ENCODE data around the gene MPRIP. TPM values are rescaled to one million over a fixed set of nuclear protein-coding genes. Genes with fewer than 3 reads are reported as not detected.
"Not testable (repeated sequence)": the region's sequence is repeated elsewhere in the genome, so short reads cannot be mapped to it uniquely, and the experiment has no call there.

Gene MPRIP
- total RNA-seq, 1 donor from 2014 or later, result 275 TPM

GRCh38 chr17:17156107-17156506 is 113.8 kb downstream of the MPRIP start:
- TF ChIP-seq, protein P1, sequence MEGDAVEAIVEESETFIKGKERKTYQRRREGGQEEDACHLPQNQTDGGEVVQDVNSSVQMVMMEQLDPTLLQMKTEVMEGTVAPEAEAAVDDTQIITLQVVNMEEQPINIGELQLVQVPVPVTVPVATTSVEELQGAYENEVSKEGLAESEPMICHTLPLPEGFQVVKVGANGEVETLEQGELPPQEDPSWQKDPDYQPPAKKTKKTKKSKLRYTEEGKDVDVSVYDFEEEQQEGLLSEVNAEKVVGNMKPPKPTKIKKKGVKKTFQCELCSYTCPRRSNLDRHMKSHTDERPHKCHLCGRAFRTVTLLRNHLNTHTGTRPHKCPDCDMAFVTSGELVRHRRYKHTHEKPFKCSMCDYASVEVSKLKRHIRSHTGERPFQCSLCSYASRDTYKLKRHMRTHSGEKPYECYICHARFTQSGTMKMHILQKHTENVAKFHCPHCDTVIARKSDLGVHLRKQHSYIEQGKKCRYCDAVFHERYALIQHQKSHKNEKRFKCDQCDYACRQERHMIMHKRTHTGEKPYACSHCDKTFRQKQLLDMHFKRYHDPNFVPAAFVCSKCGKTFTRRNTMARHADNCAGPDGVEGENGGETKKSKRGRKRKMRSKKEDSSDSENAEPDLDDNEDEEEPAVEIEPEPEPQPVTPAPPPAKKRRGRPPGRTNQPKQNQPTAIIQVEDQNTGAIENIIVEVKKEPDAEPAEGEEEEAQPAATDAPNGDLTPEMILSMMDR (conservative IDR thresholded peaks at IDR 0.05), result no peak
- H3K9me3 Mint-ChIP-seq, result no peaks in the 10 kb centered on the region
- no peak for DNase-seq (ENCODE audit: extremely low spot score, unreplicated experiment)
- no peaks in the 10 kb centered on the region for H3K4me1 Mint-ChIP-seq (ENCODE audit: unreplicated experiment)
- no peaks in the 10 kb centered on the region for H3K27me3 Mint-ChIP-seq
- H3K4me3 Mint-ChIP-seq, result no peak overlapping the region
- peaks cover 3% of the 10 kb centered on the region for H3K36me3 Mint-ChIP-seq
- no peak overlapping the region for H3K27ac Mint-ChIP-seq

- H3K27ac Mint-ChIP-seq, result peak overlapping the region; percentile 51
- TF ChIP-seq, protein P1 (conservative IDR thresholded peaks at IDR 0.05), result no peak
- no peaks in the 10 kb centered on the region for H3K9me3 Mint-ChIP-seq
- H3K27me3 Mint-ChIP-seq, result no peaks in the 10 kb centered on the region
- H3K36me3 Mint-ChIP-seq, result peaks cover 5% of the 10 kb centered on the region
- no peak overlapping the region for H3K4me3 Mint-ChIP-seq
- no peaks in the 10 kb centered on the region for H3K4me1 Mint-ChIP-seq (ENCODE audit: unreplicated experiment)
- no peak for DNase-seq (ENCODE audit: extremely low spot score, unreplicated experiment)
Observed at GRCh38 chr17:17156511-17156910, 114.3 kb downstream of the MPRIP start.

GRCh38 chr17:17157041-17157440 is 114.8 kb downstream of the MPRIP start:
- peak overlapping the region; percentile 51 for H3K27ac Mint-ChIP-seq
- no peaks in the 10 kb centered on the region for H3K9me3 Mint-ChIP-seq
- no peaks in the 10 kb centered on the region for H3K27me3 Mint-ChIP-seq
- H3K4me1 Mint-ChIP-seq (ENCODE audit: unreplicated experiment), result no peaks in the 10 kb centered on the region
- no peak for DNase-seq (ENCODE audit: extremely low spot score, unreplicated experiment)
- H3K36me3 Mint-ChIP-seq, result peaks cover 9% of the 10 kb centered on the region
- H3K4me3 Mint-ChIP-seq, result no peak overlapping the region
- TF ChIP-seq, protein P1 (conservative IDR thresholded peaks at IDR 0.05), result no peak

DNA sequence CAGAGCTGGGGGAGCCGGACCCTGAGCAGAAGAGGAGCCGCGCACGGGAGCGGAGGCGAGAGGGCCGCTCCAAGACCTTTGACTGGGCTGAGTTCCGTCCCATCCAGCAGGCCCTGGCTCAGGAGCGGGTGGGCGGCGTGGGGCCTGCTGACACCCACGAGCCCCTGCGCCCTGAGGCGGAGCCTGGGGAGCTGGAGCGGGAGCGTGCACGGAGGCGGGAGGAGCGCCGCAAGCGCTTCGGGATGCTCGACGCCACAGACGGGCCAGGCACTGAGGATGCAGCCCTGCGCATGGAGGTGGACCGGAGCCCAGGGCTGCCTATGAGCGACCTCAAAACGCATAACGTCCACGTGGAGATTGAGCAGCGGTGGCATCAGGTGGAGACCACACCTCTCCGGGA is 116.2 kb downstream of the MPRIP start:
- not testable (repeated sequence) for H3K36me3 Mint-ChIP-seq; H3K4me3 Mint-ChIP-seq; H3K27me3 Mint-ChIP-seq; H3K4me1 Mint-ChIP-seq (ENCODE audit: unreplicated experiment); H3K27ac Mint-ChIP-seq; DNase-seq (ENCODE audit: extremely low spot score, unreplicated experiment); H3K9me3 Mint-ChIP-seq

DNA sequence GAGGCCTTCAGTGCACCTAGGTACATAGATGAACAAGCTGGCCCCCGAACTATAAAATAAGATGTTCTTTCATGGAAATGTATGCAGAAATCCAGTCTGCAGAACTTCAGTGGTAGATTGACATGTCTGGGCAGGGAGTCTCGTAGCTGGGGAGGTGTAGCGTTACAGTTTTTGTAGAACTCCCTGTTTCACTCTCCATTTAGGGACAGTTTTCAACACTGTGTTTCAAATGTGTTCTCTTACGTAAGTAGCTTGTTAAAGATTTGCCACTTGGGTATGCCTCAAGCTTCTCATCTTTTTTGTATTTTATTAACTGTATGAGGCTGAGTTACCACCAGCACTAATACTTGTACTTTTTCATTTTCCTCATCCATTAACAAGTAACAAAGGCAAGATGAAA is 117.3 kb downstream of the MPRIP start:
- no peak for DNase-seq (ENCODE audit: extremely low spot score, unreplicated experiment)
- H3K27ac Mint-ChIP-seq, result peak overlapping the region; percentile 12
- TF ChIP-seq, protein P1 (conservative IDR thresholded peaks at IDR 0.05), result no peak
- no peak overlapping the region for H3K4me3 Mint-ChIP-seq
- no peaks in the 10 kb centered on the region for H3K4me1 Mint-ChIP-seq (ENCODE audit: unreplicated experiment)
- no peaks in the 10 kb centered on the region for H3K27me3 Mint-ChIP-seq
- peaks cover 5% of the 10 kb centered on the region for H3K36me3 Mint-ChIP-seq
- H3K9me3 Mint-ChIP-seq, result no peaks in the 10 kb centered on the region

DNA sequence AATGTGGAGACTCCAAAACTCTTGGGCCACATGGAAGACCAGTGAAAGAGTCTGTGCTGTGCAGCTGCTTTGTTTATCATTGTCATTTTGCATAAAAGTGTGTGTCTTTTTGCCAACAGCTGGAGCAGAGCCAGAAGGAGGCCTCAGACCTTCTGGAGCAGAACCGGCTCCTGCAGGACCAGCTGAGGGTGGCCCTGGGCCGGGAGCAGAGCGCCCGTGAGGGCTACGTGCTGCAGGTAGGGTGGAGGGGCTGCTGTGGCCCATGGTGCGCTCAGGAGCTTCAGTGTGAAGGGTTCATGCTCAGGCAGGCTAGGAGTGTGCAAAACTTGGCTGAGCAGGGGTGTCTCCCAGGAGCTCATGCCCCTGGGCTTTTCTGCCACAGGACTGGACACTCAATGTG is 118.9 kb downstream of the MPRIP start:
- Mint-ChIP-seq H3K9me3 (no peaks in the 10 kb centered on the region), H3K36me3 (peaks cover 12% of the 10 kb centered on the region), H3K27me3 (no peaks in the 10 kb centered on the region), H3K4me1 (ENCODE audit: unreplicated experiment) (no peaks in the 10 kb centered on the region), H3K4me3 (no peak overlapping the region), H3K27ac (no peak overlapping the region)
- no peak for DNase-seq (ENCODE audit: extremely low spot score, unreplicated experiment)
- TF ChIP-seq, protein P1 (conservative IDR thresholded peaks at IDR 0.05), result no peak

Data from type B pancreatic cell (in vitro differentiated cells).